HG03432 (cell line): ENCODE data around the gene SMURF2.
"Not testable (repeated sequence)": the region's sequence is repeated elsewhere in the genome, so short reads cannot be mapped to it uniquely, and the experiment has no call there.

Experiments
- ATAC-seq: cut with Tn5 transposase; IDR thresholded peaks from one replicate; pipeline ENCODE4 v1.9.1; 2021; ENCODE audit warnings: mild to moderate bottlenecking, moderate library complexity; ENCODE audit not compliant: unreplicated experiment

Gene SMURF2

GRCh38 chr17:64667807-64668721 is 6.0 kb upstream of the SMURF2 start:
- not testable (repeated sequence) for ATAC-seq

GRCh38 chr17:64664299-64664981 is 2.3 kb upstream of the SMURF2 start:
- not testable (repeated sequence) for ATAC-seq

GRCh38 chr17:64663836-64664235 is 1.7 kb upstream of the SMURF2 start:
- not testable (repeated sequence) for ATAC-seq

- ATAC-seq: no peak
These were observed 764 bp upstream of the SMURF2 start for GRCh38 chr17:64662774-64663367.

- ATAC-seq: peak; percentile 44
These were observed 456 bp downstream of the SMURF2 start for GRCh38 chr17:64661726-64661975.

GRCh38 chr17:64660978-64661725 is 955 bp downstream of the SMURF2 start:
- ATAC-seq: peak; percentile 9

- ATAC-seq: not testable (repeated sequence)
These were observed 1.7 kb downstream of the SMURF2 start for GRCh38 chr17:64660195-64660977.

GRCh38 chr17:64658931-64659330 is 3.2 kb downstream of the SMURF2 start:
- no peak for ATAC-seq

GRCh38 chr17:64657610-64658125 is 4.4 kb downstream of the SMURF2 start:
- ATAC-seq: no peak

- no peak for ATAC-seq
These were observed 6.4 kb downstream of the SMURF2 start for GRCh38 chr17:64655704-64656103.

GRCh38 chr17:64653985-64654355 is 8.1 kb downstream of the SMURF2 start:
- ATAC-seq: no peak

GRCh38 chr17:64653325-64653984 is 8.7 kb downstream of the SMURF2 start:
- ATAC-seq: no peak

- ATAC-seq: no peak
These were observed 10.2 kb downstream of the SMURF2 start for GRCh38 chr17:64651889-64652288.

GRCh38 chr17:64648234-64648633 is 13.9 kb downstream of the SMURF2 start:
- no peak for ATAC-seq

- no peak for ATAC-seq
These were observed 14.3 kb downstream of the SMURF2 start for GRCh38 chr17:64647817-64648216.

GRCh38 chr17:64639516-64639915 is 22.6 kb downstream of the SMURF2 start:
- ATAC-seq: no peak

- no peak for ATAC-seq
These were observed 23.4 kb downstream of the SMURF2 start for GRCh38 chr17:64638552-64639203.

- peak; percentile 85 for ATAC-seq
These were observed 26.3 kb downstream of the SMURF2 start for GRCh38 chr17:64635647-64636305.

GRCh38 chr17:64634218-64634617 is 27.9 kb downstream of the SMURF2 start:
- no peak for ATAC-seq
